Esophagus muscularis mucosa (tissue), 4 donors: ENCODE data around the gene PPFIA3. TPM values are rescaled to one million over a fixed set of nuclear protein-coding genes. Genes with fewer than 3 reads are reported as not detected.

ENCODE experiments used
- DNase-seq: peaks from one replicate; pipeline ENCODE4 v3.0.0-alpha.2; 2017; ENCODE audit errors: extremely low spot score
- H3K27ac ChIP-seq, 4 donors: fragments of 200-600 bp; sonication (generic); replicated peaks in 1 of 4; 1 replicate in 3 of 4; 2 replicates in 1 of 4; pipeline ENCODE4 v1.5.1; 2016 to 2019; ENCODE audit warnings: mild to moderate bottlenecking in 1 of 4
- H3K27me3 ChIP-seq, 4 donors: fragments of 200-600 bp; sonication (generic); one replicate each; pipeline versions ENCODE4 v1.5.1 to v1.6.0; 2016 to 2019
- H3K36me3 ChIP-seq, 4 donors: fragments of 200-600 bp; sonication (generic); one replicate each; pipeline ENCODE4 v1.5.1; 2016 to 2019
- H3K4me1 ChIP-seq, 4 donors: fragments of 200-600 bp; sonication (generic); one replicate each; pipeline ENCODE4 v1.5.1; 2016 to 2019
- H3K4me3 ChIP-seq, 4 donors: fragments of 200-600 bp; sonication (generic); 1 replicate in 2 of 4; 2 replicates in 2 of 4; pipeline ENCODE4 v1.5.1; 2016 to 2019; ENCODE audit warnings: mild to moderate bottlenecking in 4 of 4, moderate library complexity in 1 of 4
- H3K9me3 ChIP-seq, 4 donors: fragments of 200-600 bp; sonication (generic); 1 replicate in 3 of 4; 2 replicates in 1 of 4; pipeline ENCODE4 v1.5.1; 2016 to 2019
- CTCF ChIP-seq, 3 experiments: fragments of 200-600 bp in 2 of 3; fragments of 450-650 bp in 1 of 3; sonication (generic) in 2 of 3; IDR thresholded peaks; one replicate each; pipeline ENCODE4 v1.5.1; 2017 to 2019; ENCODE audit warnings: antibody characterized with exemption in 3 of 3, mild to moderate bottlenecking in 2 of 3, moderate library complexity in 1 of 3
- EP300 ChIP-seq: sonication (generic); formaldehyde crosslinking; IDR thresholded peaks from one replicate; pipeline ENCODE4 v1.6.1; 2017; ENCODE audit warnings: antibody characterized with exemption
- POLR2A ChIP-seq: fragments of 450-650 bp; IDR thresholded peaks from one replicate; pipeline ENCODE4 v1.6.1; 2017; ENCODE audit warnings: antibody characterized with exemption, moderate library complexity, mild to moderate bottlenecking, low read depth
- POLR2AphosphoS5 ChIP-seq, 2 donors: sonication (generic); formaldehyde crosslinking; IDR thresholded peaks; one replicate each; pipeline ENCODE4 v1.6.1; 2017; ENCODE audit warnings: antibody characterized with exemption in 2 of 2
- WGBS: methylation state at CpG from one replicate; pipeline ENCODE4 v1.1.5; 2018; 5-methylcytosine and 5-hydroxymethylcytosine counted together
- intact Hi-C: fragments of 100-400 bp; cut with DNase I; formaldehyde crosslinking; loops from one replicate; pipeline ENCODE4 v1.15.1; 2023
- total RNA-seq, 4 donors: library from RNA; depleted of rRNA; stranded (reverse); fragments of >200 nt; gene quantifications; one replicate each; pipeline versions ENCODE4 v1.1.0 to v1.2.1, GENCODE V29; 2016

PPFIA3 gene
- total RNA-seq, 4 donors from 2014 or later: 3.3 to 8.4 (median 5.3) TPM

DNA sequence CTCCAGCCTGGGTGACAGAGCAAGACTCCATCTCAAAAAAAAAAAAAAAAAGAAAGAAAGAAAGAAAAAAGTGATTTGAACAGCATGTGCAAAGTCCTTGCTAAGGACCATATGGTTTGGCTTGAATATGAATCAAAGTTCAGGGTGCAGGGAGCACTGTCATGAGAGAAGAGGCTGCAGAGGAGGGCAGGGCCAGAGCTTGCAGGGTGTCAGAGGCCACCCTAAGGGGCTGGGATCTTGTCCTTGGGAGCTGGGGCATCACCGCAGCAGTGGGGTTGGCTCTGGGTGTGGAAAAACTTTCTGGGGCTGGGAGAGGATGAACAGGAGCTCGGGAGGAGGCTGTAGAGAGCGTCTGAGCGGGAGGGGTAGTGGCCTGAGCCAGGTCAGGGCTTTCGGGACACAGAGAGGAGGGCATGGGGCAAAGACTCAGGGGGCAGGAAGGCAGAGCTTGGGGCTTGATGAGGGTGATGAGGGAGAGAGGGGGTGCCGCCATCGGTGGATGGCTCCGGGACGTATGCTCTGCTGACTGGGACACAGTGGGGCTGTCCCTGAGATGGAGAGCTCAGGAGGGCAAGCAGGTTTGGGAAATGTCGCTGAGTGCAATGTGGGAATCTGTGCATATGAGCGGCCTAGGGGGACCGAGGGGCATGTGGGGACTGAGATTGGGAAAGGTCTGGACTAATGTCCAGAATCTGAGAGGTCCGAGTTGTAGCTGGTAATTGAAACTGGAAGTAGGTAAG is 41.3 kb downstream of the PPFIA3 start:
- Histone ChIP-seq H3K36me3 (peaks cover 0 to 12% (median 6%) of the 10 kb centered on the region in 4 donors), H3K4me1 (peaks cover 27 to 61% (median 47%) of the 10 kb centered on the region in 4 donors), H3K9me3 (no peaks in the 10 kb centered on the region), H3K27ac (no peak overlapping the region), H3K4me3 (no peak overlapping the region), H3K27me3 (no peaks in the 10 kb centered on the region)
- intact Hi-C loops: no loop called here
- TF ChIP-seq POLR2AphosphoS5 (IDR thresholded peaks at IDR 0.05): no peak
- TF ChIP-seq POLR2A: no peak
- no peak for TF ChIP-seq CTCF (IDR thresholded peaks at IDR 0.05)
- DNase-seq: no peak
- 90% methylated on average over 13 of the region's 13 CpGs for whole genome bisulfite sequencing

DNA sequence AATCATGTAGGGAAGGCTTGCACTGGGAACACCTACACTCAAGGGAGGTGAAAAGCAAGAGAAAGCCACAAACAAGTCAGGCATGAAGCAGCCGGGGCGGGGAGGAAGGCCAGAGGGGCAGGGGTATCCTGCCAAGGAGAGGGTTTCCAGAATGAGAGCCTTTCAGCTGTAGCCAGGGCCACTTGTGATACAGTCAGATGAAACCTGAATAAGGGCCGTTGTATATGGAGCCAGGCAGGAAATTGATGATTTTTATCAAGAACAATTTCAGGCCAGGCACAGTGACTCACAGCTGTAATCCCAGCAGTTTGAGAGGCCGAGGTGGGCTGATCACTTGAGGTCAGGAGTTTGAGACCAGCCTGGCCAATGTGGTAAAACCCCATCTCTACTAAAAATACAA is 42.6 kb downstream of the PPFIA3 start:
- no peak overlapping the region for H3K27ac ChIP-seq
- H3K4me3 ChIP-seq: no peak overlapping the region
- WGBS: 64% methylated on average over 4 of the region's 4 CpGs
- H3K4me1 ChIP-seq: peaks cover 33 to 67% (median 53%) of the 10 kb centered on the region in 4 donors
- H3K36me3 ChIP-seq: peaks cover 0 to 12% (median 6%) of the 10 kb centered on the region in 4 donors
- no peaks in the 10 kb centered on the region for H3K27me3 ChIP-seq
- TF ChIP-seq POLR2AphosphoS5 (IDR thresholded peaks at IDR 0.05) (no peak), CTCF (IDR thresholded peaks at IDR 0.05) (no peak), EP300 (no peak)
- no peak for DNase-seq
- intact Hi-C loops: no loop called here
- H3K9me3 ChIP-seq: no peaks in the 10 kb centered on the region

GRCh38 chr19:49165111-49165750 is 45.9 kb downstream of the PPFIA3 start:
- Histone ChIP-seq H3K9me3 (no peaks in the 10 kb centered on the region), H3K4me3 (peak overlapping the region; percentile 13 to 25 (median 18)), H3K36me3 (peaks cover 2 to 38% (median 33%) of the 10 kb centered on the region in 4 donors), H3K27me3 (no peaks in the 10 kb centered on the region), H3K4me1 (peaks cover 15 to 36% (median 27%) of the 10 kb centered on the region in 4 donors), H3K27ac (peak overlapping the region; percentile 80 to 87 (median 84))
- DNase-seq: no peak
- 45% methylated on average over 24 of the region's 24 CpGs for WGBS
- TF ChIP-seq CTCF (IDR thresholded peaks at IDR 0.05): no peak
- TF ChIP-seq POLR2AphosphoS5 (IDR thresholded peaks at IDR 0.05): peak; percentile 66 to 76
- intact Hi-C loops: no loop called here

DNA sequence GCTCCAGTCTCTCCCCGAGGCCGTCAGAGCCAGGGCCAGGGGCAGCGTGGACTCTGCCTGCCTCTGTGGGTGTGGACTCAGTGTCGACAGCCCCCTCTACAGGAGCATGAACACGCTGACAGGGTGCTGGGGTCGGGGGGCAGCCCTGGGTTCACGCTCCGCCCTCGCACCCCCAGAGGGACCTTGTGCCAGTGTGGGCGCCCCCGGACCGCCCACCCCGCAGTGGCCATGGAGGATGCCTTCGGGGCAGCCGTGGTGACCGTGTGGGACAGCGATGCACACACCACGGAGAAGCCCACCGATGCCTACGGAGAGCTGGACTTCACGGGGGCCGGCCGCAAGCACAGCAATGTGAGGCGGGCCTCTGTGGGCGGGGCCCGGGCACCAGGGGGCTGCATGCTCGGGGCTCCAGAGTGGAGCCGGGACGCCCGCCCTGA is 46.5 kb downstream of the PPFIA3 start:
- Histone ChIP-seq H3K27ac (peak overlapping the region; percentile 80 to 87 (median 84)), H3K9me3 (no peaks in the 10 kb centered on the region), H3K4me1 (peaks cover 15 to 29% (median 24%) of the 10 kb centered on the region in 4 donors), H3K36me3 (peaks cover 8 to 45% (median 39%) of the 10 kb centered on the region in 4 donors), H3K4me3 (peak overlapping the region; percentile 13 to 25 (median 18)), H3K27me3 (no peaks in the 10 kb centered on the region)
- no peak for TF ChIP-seq CTCF (IDR thresholded peaks at IDR 0.05)
- TF ChIP-seq EP300: no peak
- 65% methylated on average over 9 of the region's 30 CpGs for WGBS
- DNase-seq: no peak
- intact Hi-C loops: no loop called here
